Measurements from ENCODE around the gene HDAC11.
A peak's percentile ranks its signal among the peaks of the same experiment; 100 is the strongest.

HDAC11 gene

DNA sequence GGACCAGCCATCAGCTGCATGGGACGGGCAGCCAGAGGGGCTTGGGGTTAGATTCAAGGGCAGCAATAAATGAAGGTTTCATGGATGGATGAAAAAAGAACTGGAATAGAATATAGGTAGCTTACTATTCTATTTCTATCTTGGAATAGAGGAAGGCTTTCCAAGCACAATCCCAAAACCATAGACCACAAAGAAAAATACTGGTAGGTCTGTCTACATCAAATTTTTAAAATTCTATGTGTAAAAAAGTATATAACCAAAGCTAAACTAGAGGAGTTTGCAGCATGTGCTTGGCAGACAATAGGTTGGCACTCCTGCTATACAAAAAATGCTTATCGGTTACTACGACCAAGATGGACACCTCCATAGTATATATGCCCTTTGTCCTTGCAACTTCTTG, 61.6 kb downstream of the HDAC11 start:
- DNase-seq (ENCODE audit: low read depth in 2 of 2): no peak

DNA sequence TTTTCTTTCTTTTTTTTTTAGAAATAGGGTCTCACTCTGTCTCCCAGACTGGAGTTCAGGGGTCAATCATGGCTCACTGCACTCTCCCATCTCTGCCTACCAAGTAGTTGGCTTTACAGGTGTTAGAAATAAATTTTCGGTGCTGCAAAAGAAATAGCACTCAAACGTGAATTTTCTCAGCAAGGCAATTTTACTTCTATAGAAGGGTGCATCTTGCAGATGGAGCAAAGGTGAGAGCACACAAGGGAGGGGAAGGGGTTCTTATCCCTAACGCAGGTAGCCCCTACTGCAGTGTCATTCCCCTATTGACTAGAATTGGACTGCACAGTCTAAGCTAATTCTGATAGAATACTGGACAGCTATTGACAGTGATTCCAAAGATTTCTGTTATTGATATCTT, 62.0 kb downstream of the HDAC11 start:
- DNase-seq (ENCODE audit: low read depth in 2 of 2): no peak

DNA sequence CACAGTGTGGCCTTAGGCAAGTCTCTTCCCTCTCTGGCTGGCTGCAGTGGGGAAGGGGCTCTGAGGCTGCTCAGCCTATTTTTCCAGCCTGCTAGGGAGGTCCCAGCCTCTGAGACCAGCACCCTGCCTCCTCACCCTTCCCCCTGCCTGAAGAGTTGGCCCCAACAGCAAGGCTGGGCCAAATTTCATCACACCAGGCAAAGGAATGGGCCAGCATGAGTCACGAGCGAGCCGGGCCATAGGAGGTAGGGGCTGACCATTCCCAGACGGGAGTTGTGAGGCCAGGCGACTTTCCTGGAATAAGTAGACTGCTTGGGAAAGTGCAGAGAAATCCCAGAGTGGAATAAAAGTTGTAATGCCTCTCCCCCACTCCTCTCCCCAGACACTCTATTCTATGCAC, 63.1 kb downstream of the HDAC11 start:
- DNase-seq (ENCODE audit: low read depth in 2 of 2): no peak

DNA sequence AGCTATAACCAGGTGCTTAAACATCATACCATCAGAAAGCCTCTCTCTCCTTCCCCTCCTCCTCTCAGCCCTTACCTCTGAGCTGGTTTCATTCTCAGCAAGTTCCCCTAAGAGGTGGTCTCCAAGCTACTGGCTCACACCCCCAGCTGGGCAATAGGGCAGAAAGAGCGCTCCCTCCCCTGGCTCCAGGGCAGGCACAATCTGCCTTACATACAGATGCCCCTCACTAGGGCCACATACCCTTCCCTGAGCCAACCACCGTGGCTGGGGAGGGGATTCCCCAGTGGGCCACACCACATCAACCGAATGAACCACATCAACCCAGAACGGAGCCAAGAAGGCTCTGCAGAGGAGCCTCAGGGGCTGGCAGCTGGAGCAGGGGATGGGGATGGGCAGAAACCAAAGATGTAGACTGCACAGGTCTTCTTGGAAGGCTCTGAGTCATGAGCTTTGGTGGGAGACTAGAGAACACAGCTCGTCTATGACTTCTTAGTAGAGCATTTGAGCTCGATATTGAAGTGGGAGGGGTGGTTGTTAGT, 64.3 kb downstream of the HDAC11 start:
- DNase-seq (ENCODE audit: low read depth in 2 of 2): peak in 1 of 2 experiments; percentile 46

DNA sequence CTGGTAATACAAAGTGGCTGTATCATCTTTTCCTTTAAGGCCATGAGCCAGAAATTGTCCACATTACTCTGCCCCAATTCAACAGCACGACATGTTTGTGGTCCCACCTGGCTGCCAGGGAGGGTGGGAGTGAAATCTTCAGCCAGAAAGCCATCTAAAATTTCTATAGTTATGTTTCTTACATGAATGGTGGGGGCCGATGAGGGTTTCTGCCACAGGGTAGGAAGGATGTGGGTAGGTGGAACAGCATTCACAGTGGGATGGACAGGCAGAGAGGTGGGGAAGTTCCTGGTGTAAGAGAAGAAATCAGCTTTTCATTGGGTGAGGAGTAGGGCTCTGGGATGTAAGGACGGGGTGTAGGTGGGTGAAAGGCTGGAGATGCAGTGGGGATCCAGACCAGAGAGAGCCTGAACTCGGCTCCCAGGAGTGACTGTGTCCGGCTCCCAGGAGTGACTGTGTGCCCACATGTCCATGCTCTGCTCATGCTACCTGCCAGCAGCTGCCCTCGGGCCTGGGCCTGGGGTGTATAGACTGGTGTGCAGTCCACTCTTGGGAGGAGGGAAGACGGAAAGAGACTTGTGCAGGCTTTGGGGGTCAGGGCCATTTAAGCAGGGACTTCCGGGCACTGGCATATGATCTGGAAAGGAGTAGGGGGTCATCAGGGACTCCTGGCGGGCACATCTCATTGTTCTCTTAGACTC, 65.0 kb downstream of the HDAC11 start:
- no peak for DNase-seq (ENCODE audit: low read depth in 2 of 2)

DNA sequence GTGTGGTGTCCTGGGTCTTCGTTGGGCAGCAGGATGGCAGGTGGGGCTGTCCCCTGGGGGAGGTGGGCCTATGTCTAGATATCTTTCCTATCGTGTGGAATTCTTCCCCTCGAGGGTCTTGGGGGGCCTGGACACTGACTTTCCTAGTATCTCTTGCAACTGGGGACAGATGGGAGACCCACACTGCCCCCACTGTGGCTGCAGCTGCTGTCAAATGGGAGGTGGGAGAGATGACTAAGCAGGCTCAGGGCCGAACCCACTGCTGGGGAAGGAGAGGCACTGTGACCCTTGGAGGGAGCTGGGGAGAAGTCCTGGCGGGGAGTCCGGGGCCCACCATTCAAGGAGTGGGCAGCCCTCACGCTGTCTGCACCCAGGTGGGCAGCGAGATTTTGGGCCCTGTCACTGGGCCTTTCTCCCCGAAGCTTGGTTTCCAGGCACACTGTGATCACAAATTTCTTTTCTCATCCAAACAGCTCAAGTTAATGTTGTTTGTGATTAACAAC, 65.9 kb downstream of the HDAC11 start:
- DNase-seq (ENCODE audit: low read depth in 2 of 2): no peak

DNA sequence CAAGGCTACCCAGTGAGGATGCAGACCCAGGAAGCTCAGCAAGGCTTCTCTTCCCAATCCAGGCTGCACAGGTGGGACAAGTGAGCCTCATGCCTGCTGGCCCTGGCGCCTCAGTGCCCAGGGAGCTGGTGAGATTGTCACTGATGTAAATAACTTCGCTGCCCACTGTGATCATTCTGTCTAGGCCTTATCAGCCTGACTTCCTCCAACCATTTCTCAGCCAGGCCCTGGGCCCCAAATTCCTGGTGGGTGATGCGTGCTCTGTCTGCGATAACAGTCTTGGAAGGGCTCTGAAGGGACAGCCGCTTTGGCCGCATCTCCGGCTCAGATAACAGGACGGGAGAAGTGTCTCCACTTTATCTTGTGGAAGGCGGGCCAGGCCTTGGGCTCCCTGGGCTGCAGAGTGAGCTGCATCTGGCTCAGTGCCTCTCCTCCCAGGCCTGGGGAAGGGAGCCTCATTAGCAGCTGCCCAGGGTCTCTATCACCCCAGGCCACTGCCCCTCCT, 66.6 kb downstream of the HDAC11 start:
- DNase-seq (ENCODE audit: low read depth in 2 of 2): no peak

DNA sequence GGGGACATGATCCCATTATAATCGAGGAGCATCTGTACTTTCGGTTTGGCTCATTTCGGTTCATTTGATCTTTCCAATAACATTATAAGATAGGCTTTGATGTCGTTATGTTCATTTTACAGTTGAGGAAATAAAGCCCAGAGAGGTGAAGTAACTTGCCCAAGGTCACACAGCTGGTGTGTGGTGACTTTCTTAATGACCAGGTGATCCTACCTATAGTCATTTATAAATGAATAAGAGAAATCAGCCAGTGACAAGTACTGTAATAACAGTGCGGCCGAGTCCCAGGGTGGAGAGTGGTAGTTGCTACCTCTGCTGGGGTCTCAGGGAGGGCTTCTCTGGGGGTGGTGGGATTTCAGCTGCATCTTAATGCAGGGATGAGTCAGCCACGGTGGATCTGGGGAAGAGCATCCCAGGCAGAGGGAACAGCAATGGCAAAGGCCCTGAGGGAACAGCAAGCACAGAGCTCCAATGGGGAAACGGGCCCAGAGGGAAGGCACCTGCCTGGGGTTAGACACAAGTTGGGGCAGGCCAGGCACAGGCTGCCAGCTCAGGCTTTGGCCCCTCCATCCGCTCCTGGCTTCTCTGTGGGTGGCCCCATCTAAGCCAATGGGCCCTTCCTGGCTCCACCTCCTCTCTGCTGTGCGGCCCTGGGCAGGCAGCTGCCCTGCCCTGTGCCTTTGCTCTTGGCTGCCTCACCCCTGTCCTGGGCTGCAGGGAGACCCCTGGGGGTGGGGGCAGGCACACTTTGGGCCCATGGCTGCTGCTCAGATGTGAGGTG, 67.7 kb downstream of the HDAC11 start:
- DNase-seq (ENCODE audit: low read depth in 2 of 2): no peak

DNA sequence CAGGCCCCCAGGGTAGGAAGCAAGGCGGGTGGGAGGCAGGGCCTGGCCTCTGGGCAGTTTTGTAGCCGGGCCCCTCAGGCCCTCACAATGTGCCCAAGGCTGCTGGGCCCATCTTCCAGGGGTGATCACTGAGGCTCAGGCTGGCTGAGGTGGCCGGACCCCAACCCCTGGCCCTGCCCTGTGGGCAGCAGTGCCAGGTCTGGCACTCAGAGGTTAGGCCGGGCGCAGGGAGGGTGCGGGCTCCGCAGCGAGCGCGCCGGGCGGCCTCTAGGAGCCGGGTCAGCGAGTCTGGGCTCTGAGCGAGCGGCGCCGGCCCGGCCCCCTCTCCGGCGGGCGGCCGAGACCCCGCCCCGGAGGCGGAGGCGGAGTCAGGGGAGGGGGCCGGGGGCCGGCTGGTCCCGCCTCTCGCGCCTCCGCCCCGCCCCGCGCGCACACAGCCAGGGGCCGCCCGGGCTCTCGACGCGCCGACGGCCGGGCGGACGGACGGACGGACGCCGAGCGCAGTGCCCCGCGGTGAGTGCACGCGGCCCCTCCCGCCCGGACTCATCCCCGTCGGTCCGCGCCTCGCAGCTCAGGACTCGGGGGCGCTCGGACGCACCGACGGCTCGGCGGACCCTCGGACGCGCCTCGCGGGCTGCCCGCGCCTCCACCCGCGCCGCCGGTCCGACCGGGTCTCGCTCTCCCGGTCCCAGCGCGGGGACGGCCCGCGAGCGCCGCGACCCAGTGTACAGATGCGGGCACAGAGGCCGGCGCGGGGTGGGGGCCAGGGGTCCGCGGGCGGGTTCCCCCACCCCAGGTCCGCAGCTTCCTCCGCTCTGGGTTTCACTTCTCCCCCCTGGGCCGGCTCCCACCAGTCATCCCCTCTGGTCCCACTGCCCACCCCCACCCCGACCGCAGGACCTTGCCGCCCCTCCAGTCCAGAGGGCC, 68.9 kb downstream of the HDAC11 start, which contains the start of gene FBLN2:
TSS of gene FBLN2 (plus strand) at position 430 of the 927 bp plus-strand sequence. CDS start 21,231 bp downstream, outside the sequence.
- DNase-seq (ENCODE audit: low read depth in 2 of 2): no peak

DNA sequence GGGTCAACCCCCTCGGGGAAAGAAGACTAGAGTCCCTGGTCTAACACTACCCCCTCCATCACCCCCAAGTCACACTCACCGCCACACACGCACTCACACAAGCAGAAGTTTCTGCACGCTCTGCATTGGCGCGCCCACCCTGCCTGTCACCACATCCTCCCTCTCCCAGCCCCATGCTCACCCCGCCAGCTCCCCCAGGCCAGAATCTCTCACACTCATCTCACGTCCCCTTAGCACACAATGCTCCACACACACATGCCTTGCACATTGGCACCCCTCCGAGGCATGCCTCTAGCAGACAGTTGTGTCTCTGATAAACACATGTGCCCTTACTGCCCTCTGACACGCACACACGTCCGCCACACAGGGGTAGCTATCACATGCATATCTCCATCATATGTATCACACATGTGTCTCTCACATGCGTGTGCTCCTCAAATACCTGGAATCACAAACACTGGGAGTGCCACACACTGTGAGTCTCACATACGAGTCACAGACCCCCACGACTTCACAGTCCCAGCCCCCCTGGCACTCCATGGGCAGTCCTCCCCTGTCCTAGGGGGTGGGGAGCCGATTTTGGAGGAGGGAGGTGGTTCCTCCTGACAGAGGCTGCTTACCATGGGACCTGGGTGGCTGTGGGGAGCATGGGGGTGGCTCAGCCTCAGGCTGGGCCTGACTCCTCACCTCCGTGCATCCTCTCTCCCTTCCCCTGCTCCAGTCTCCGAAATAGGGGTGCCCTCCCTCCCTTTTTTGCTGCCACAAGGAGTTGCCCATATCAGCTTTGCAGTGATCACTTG, 69.7 kb downstream of the HDAC11 start:
- no peak for DNase-seq (ENCODE audit: low read depth in 2 of 2)

DNA sequence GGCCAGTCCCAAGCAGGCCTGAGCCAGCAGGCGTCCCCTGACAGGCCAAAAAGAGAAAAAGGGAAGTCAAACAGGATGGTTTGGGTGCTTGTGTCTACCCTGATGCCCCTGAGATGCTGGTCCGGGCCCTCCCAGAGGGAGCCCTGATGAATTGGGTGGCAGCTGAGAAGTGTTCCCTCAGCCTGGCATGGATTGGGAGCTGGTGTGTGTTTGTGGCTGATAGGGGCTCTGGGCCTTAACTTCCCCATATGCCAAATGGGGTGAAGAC, 70.3 kb downstream of the HDAC11 start:
- no peak for DNase-seq (ENCODE audit: low read depth in 2 of 2)

DNA sequence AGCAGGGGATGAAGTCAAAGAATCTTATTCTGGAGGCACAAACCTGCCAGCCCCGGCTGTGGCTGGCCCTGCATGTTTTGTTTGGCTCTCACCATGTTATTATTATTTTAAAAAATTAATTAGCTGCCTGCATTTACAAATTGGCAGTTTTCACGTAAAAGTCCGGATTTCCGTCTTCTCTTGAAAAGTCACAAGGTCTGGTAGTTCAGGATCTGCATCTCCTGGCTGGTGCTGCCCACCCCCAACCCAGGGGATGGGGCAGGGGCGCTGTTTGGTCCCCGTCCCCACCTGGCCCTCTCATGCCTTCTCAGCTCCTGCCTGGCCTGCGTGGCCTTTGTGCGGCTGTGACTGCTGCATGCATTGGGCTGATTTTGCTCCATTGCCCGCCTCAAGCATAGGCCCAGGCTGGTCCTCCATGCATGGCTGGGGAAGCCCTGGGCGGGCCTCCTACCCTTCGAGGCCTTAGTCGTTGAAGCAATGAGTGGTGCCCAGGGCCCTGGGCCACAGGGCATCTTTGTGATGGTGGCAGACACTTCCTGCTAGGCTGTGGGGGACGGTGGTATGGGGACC, 70.8 kb downstream of the HDAC11 start:
- DNase-seq (ENCODE audit: low read depth in 2 of 2): no peak

DNA sequence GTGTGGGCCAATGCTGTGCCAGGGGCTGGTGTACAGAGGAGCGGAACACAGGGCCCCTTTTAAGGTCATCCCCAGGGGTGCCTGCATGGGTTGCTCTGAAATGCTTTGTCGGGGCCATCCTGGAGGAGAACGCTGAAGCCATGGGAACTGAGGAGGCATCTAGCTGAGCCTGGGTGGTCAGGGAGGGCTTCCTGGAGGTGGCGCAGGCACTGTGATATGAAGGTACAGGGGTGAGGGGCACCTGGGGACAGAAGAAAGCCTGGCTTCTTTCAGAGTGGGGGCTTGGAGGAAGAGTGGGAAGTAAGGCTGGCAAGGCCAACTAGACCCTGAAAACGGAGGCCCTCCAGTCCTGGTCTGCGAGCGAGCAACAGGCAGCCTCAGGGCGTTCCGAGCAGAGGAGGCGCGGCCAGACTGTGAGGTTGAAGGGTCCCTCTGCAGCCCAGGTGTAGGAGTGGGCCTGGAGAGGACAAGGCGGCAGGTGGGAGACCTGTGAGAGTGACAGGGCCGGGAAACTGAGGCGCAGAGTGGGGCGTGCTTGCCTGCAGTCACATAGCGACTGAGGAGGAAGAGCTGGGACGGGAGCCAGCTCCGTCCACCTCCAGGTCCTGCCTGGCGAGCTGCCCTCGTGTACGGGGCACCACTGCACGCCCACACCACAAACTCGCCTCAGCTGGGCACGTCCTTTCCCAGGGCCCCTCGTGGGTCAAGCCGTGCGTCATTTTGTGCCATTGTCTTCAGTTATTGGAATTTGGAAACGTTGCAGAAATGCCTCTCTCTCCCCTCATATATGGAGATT, 72.9 kb downstream of the HDAC11 start:
- no peak for DNase-seq (ENCODE audit: low read depth in 2 of 2)

DNA sequence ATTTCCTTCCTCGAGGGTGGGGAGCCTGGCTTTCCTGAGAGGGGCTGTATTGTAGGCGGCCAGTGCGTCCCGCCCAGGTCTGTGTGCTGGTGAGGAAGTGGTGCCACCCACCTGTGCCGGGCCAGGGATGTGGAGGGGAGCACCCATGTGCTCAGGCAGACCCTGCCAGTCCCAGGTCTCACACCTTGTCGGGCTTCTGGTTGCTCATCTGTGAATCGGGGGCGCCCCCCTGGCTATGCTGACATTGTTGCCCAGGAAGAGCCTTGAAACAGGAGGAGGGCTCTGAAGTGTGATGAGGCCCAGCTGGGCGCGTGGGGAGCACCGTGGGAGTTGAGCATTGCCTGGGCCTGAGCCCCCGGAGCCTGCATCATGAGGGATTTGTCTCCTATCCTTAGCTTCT, 73.6 kb downstream of the HDAC11 start:
- no peak for DNase-seq (ENCODE audit: low read depth in 2 of 2)

DNA sequence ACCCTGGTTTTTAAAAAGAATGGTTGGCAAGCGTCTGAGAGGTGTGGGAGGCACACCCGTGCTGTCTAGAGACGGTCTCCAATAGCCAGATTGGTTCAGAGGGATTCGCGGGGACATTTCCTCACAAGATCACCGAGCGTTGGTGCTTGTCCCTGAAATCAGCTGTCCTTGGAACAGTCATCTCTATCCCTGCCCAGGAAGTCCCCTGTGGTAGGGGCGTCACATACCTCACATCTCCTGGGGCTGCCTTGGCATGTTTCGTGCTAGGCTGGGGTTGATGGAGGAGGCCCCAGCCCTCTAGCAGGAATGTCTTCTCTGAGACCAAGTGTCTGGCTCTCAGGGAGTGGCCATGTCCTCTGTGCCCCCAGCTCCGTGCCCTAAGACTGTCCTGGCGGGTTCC, 75.6 kb downstream of the HDAC11 start:
- DNase-seq (ENCODE audit: low read depth in 2 of 2): no peak
